Uterus (tissue), 4 donors: ENCODE measurements around the gene PLSCR5. TPM values are rescaled to one million over a fixed set of nuclear protein-coding genes. Genes with fewer than 3 reads are reported as not detected.

Experiments
- DNase-seq, 2 donors: peaks; one replicate each; pipeline ENCODE4 v3.0.0-alpha.2; 2019 to 2020
- H3K27ac ChIP-seq, 2 donors: fragments of 200-600 bp; sonication (generic); 1 replicate in 1 of 2; 2 replicates in 1 of 2; pipeline ENCODE4 v1.5.1; 2016 to 2018
- H3K27me3 ChIP-seq, 2 donors: fragments of 200-600 bp; sonication (generic); one replicate each; pipeline ENCODE4 v1.5.1; 2018 to 2019; ENCODE audit warnings: control low read depth in 1 of 2
- H3K36me3 ChIP-seq, 2 donors: fragments of 200-600 bp; sonication (generic); one replicate each; pipeline ENCODE4 v1.5.1; 2019; ENCODE audit warnings: control low read depth in 1 of 2
- H3K4me1 ChIP-seq, 2 donors: fragments of 200-600 bp; sonication (generic); one replicate each; pipeline ENCODE4 v1.5.1; 2018 to 2019; ENCODE audit warnings: control low read depth in 1 of 2
- H3K4me3 ChIP-seq, 2 donors: fragments of 200-600 bp; sonication (generic); 1 replicate in 1 of 2; 2 replicates in 1 of 2; pipeline ENCODE4 v1.5.1; 2018 to 2019; ENCODE audit warnings: mild to moderate bottlenecking in 1 of 2
- H3K9me3 ChIP-seq, 2 donors: fragments of 200-600 bp; sonication (generic); one replicate each; pipeline ENCODE4 v1.5.1; 2019; ENCODE audit warnings: control low read depth in 1 of 2
- CTCF ChIP-seq, 4 experiments: fragments of 200-600 bp in 2 of 4; fragments of 450-650 bp in 2 of 4; sonication (generic) in 2 of 4; IDR thresholded peaks; one replicate each; pipeline ENCODE4 v1.5.1; 2016 to 2019; ENCODE audit warnings: antibody characterized with exemption in 4 of 4, mild to moderate bottlenecking in 2 of 4, moderate library complexity in 1 of 4
- POLR2A ChIP-seq, 2 donors: fragments of 450-650 bp; IDR thresholded peaks; one replicate each; pipeline ENCODE4 v1.6.1; 2016; ENCODE audit warnings: antibody characterized with exemption in 2 of 2, mild to moderate bottlenecking in 1 of 2, moderate library complexity in 1 of 2
- intact Hi-C: fragments of 100-400 bp; cut with DNase I; formaldehyde crosslinking; loops from one replicate; pipeline ENCODE4 v1.15.1; 2023; ENCODE audit warnings: low total_unique reads
- total RNA-seq, 4 donors: library from RNA; depleted of rRNA in 3 of 4; stranded (reverse); fragments of >200 nt in 3 of 4; gene quantifications; one replicate each; pipeline versions ENCODE4 v1.1.0 to v1.2.4, GENCODE V29; 2014 to 2023
- donor health status: DM: yes; HTN: yes; CAD: no.

PLSCR5 gene
- total RNA-seq, 4 donors from 2014 or later: not detected

- no peak for DNase-seq
- TF ChIP-seq POLR2A (IDR thresholded peaks at IDR 0.05): no peak
- TF ChIP-seq CTCF (IDR thresholded peaks at IDR 0.05): no peak
- H3K9me3 ChIP-seq: no peaks in the 10 kb centered on the region
- intact Hi-C loops: no loop called here
- H3K27ac ChIP-seq: no peak overlapping the region
- no peaks in the 10 kb centered on the region for H3K36me3 ChIP-seq
- no peaks in the 10 kb centered on the region for H3K27me3 ChIP-seq
- no peak overlapping the region for H3K4me3 ChIP-seq
- no peaks in the 10 kb centered on the region for H3K4me1 ChIP-seq
These were observed 23.5 kb upstream of the PLSCR5 start for GRCh38 chr3:146628671-146629070.

- Histone ChIP-seq H3K9me3 (no peaks in the 10 kb centered on the region), H3K4me3 (no peak overlapping the region), H3K27ac (no peak overlapping the region), H3K27me3 (no peaks in the 10 kb centered on the region), H3K36me3 (no peaks in the 10 kb centered on the region), H3K4me1 (no peaks in the 10 kb centered on the region)
- TF ChIP-seq CTCF (IDR thresholded peaks at IDR 0.05) (no peak), POLR2A (IDR thresholded peaks at IDR 0.05) (no peak)
- DNase-seq: no peak
- intact Hi-C loops: no loop called here
These were observed 21.4 kb upstream of the PLSCR5 start for GRCh38 chr3:146626403-146627122.

- TF ChIP-seq POLR2A (IDR thresholded peaks at IDR 0.05): no peak
- no peak for TF ChIP-seq CTCF (IDR thresholded peaks at IDR 0.05)
- H3K4me3 ChIP-seq: peak overlapping the region in 1 of 2 donors; percentile 24
- H3K9me3 ChIP-seq: no peaks in the 10 kb centered on the region
- H3K36me3 ChIP-seq: no peaks in the 10 kb centered on the region
- no peaks in the 10 kb centered on the region for H3K27me3 ChIP-seq
- H3K27ac ChIP-seq: no peak overlapping the region
- no peaks in the 10 kb centered on the region for H3K4me1 ChIP-seq
- no peak for DNase-seq
- intact Hi-C loops: no loop called here
These were observed 20.1 kb upstream of the PLSCR5 start for GRCh38 chr3:146625186-146625775.

GRCh38 chr3:146621723-146622122 lies 16.6 kb upstream of the PLSCR5 start:
- TF ChIP-seq CTCF (IDR thresholded peaks at IDR 0.05) (no peak), POLR2A (IDR thresholded peaks at IDR 0.05) (no peak)
- intact Hi-C loops: no loop called here

GRCh38 chr3:146612015-146612414 lies 6.9 kb upstream of the PLSCR5 start:
- Histone ChIP-seq H3K9me3 (no peaks in the 10 kb centered on the region), H3K27ac (no peak overlapping the region), H3K27me3 (no peaks in the 10 kb centered on the region), H3K4me1 (no peaks in the 10 kb centered on the region), H3K4me3 (no peak overlapping the region), H3K36me3 (no peaks in the 10 kb centered on the region)
- no peak for DNase-seq
- no peak for TF ChIP-seq POLR2A (IDR thresholded peaks at IDR 0.05)
- no peak for TF ChIP-seq CTCF (IDR thresholded peaks at IDR 0.05)
- intact Hi-C loops: no loop called here

More at GRCh38 chr3:146621723-146622122, 16.6 kb upstream of the PLSCR5 start:
- H3K27ac ChIP-seq: no peak overlapping the region
- H3K9me3 ChIP-seq: no peaks in the 10 kb centered on the region
- no peaks in the 10 kb centered on the region for H3K27me3 ChIP-seq
- H3K4me3 ChIP-seq: no peak overlapping the region
- H3K36me3 ChIP-seq: no peaks in the 10 kb centered on the region
- no peaks in the 10 kb centered on the region for H3K4me1 ChIP-seq
- no peak for DNase-seq
